MM.1S (cell line): ENCODE data around the gene GALNT7.

Source experiments
- CTCF ChIP-seq: fragments of 300-600 bp; sonication (generic); IDR thresholded peaks from 2 replicates; pipeline ENCODE4 v1.5.1; 2016; ENCODE audit warnings: antibody characterized with exemption, low read length, mixed read lengths
- EZH2 ChIP-seq: fragments of 300-600 bp; sonication (generic); optimal IDR thresholded peaks from 2 replicates; pipeline ENCODE3; 2017; ENCODE audit warnings: low read depth, mild to moderate bottlenecking, antibody characterized with exemption, low read length, mixed read lengths
- EZH2phosphoT487 ChIP-seq: fragments of 300-600 bp; sonication (generic); IDR thresholded peaks from 2 replicates; pipeline ENCODE4 v1.6.1; 2018; ENCODE audit warnings: antibody characterized with exemption, low read length

GRCh38 chr4:173165706-173166105, 2.9 kb upstream of the GALNT7 start:
- TF ChIP-seq CTCF (no peak), EZH2 (no peak), EZH2phosphoT487 (no peak)
